SU-DHL-6 (cell line): ENCODE results near the gene IFIT1.

Experiments used
- H2AFZ ChIP-seq: fragments of 200-600 bp; sonication (generic); 2 replicates; pipeline ENCODE4 v1.6.1; 2014; ENCODE audit warnings: low read depth, mild to moderate bottlenecking, moderate library complexity, mixed read lengths, antibody characterized with exemption, low read length; ENCODE audit not compliant: severe bottlenecking
- H3F3A ChIP-seq: fragments of 200-600 bp; shearing (Covaris generic); 2 replicates; pipeline ENCODE4 v1.6.0; 2016; ENCODE audit warnings: antibody characterized with exemption, mild to moderate bottlenecking; ENCODE audit not compliant: insufficient read depth
- H3K27ac ChIP-seq: fragments of 200-600 bp; sonication (generic); 2 replicates; pipeline ENCODE4 v1.5.1; 2016; ENCODE audit warnings: low read depth, mild to moderate bottlenecking, low read length, moderate library complexity, mixed read lengths
- H3K27me3 ChIP-seq: fragments of 200-600 bp; sonication (generic), shearing (Covaris generic); 2 replicates; pipeline ENCODE4 v1.6.0; 2014; ENCODE audit warnings: mild to moderate bottlenecking, low read length
- H3K36me3 ChIP-seq: fragments of 200-600 bp; sonication (generic); 2 replicates; pipeline ENCODE4 v1.6.1; 2014; ENCODE audit warnings: mild to moderate bottlenecking, low read length, mixed read lengths
- H3K4me2 ChIP-seq: fragments of 300-600, 200-600 bp; shearing (Covaris generic), sonication (generic); 2 replicates; pipeline ENCODE4 v1.6.0; 2014; ENCODE audit warnings: low read length, low read depth, mild to moderate bottlenecking; ENCODE audit not compliant: poor library complexity, severe bottlenecking
- H3K4me3 ChIP-seq: fragments of 200-600 bp; sonication (generic); 2 replicates; pipeline ENCODE4 v1.5.1; 2014; ENCODE audit warnings: antibody characterized with exemption, low read length, mild to moderate bottlenecking, mixed read lengths; ENCODE audit not compliant: insufficient read depth, poor library complexity, severe bottlenecking
- H3K79me2 ChIP-seq: fragments of 200-600 bp; sonication (generic); 2 replicates; pipeline ENCODE4 v1.6.1; 2014; ENCODE audit warnings: mild to moderate bottlenecking, low read length, moderate library complexity; ENCODE audit not compliant: insufficient read depth
- H3K9ac ChIP-seq: fragments of 200-600 bp; sonication (generic); 2 replicates; pipeline ENCODE4 v1.7.0; 2014; ENCODE audit warnings: mild to moderate bottlenecking, low read length
- H3K9me2 ChIP-seq: fragments of 200-600 bp; sonication (generic); replicated peaks from 2 replicates; pipeline ENCODE4 v1.6.1; 2014; ENCODE audit warnings: low read length; ENCODE audit not compliant: insufficient read depth
- H3K9me3 ChIP-seq: fragments of 200-600 bp; sonication (generic); 2 replicates; pipeline ENCODE4 v1.6.1; 2014; ENCODE audit warnings: low read length, mixed read lengths; ENCODE audit not compliant: insufficient read depth
- H4K20me1 ChIP-seq: fragments of 200-600 bp; sonication (generic); 2 replicates; pipeline ENCODE4 v1.6.1; 2014; ENCODE audit warnings: low read depth, mild to moderate bottlenecking, antibody characterized with exemption, low read length, moderate library complexity, mixed read lengths
- EZH2phosphoT487 ChIP-seq: fragments of 200-600 bp; sonication (generic), shearing (Covaris generic); conservative IDR thresholded peaks from 2 replicates; pipeline ENCODE4 v1.6.1; 2018; ENCODE audit warnings: mild to moderate bottlenecking, antibody characterized with exemption, low read length, moderate library complexity, mixed read lengths
- TF ChIP-seq, protein P1 (sequence below): fragments of 200-600 bp; sonication (generic); IDR thresholded peaks from one replicate; pipeline ENCODE4 v1.5.1; 2017; ENCODE audit warnings: antibody characterized with exemption, mild to moderate bottlenecking, low read length, moderate library complexity; ENCODE audit not compliant: insufficient read depth, poor library complexity, severe bottlenecking

The IFIT1 gene

DNA sequence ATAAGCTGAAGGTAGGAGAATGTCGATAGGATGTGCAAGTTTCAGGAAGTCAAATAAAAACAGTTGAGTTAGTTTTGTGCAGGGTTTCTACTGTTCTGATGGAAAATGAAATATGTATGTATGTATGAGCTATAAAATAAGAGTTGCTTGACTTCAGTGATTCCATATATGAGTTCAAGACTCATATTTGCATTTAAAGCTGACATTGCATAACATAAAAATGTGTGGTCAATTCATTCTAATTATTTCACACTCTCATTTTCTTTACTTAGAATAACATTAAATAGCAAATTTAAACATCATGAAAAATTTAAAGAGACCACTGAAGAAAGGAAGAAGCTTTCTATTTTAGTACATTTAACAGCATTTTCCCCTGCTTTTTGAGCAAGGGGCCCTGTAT is 59.8 kb downstream of the IFIT1 start:
- H3K9me3 ChIP-seq: no peaks in the 10 kb centered on the region
- no peaks in the 10 kb centered on the region for H4K20me1 ChIP-seq
- H3K36me3 ChIP-seq: no peaks in the 10 kb centered on the region
- H3K4me3 ChIP-seq: no peak overlapping the region
- H3K27ac ChIP-seq: no peak overlapping the region
- no peaks in the 10 kb centered on the region for H3K9me2 ChIP-seq
- no peak overlapping the region for H2AFZ ChIP-seq
- no peak overlapping the region for H3K9ac ChIP-seq
- no peaks in the 10 kb centered on the region for H3K27me3 ChIP-seq
- H3K4me2 ChIP-seq: no peak overlapping the region
- no peaks in the 10 kb centered on the region for H3F3A ChIP-seq
- no peaks in the 10 kb centered on the region for H3K79me2 ChIP-seq
- no peak for TF ChIP-seq EZH2phosphoT487
- TF ChIP-seq, protein P1, sequence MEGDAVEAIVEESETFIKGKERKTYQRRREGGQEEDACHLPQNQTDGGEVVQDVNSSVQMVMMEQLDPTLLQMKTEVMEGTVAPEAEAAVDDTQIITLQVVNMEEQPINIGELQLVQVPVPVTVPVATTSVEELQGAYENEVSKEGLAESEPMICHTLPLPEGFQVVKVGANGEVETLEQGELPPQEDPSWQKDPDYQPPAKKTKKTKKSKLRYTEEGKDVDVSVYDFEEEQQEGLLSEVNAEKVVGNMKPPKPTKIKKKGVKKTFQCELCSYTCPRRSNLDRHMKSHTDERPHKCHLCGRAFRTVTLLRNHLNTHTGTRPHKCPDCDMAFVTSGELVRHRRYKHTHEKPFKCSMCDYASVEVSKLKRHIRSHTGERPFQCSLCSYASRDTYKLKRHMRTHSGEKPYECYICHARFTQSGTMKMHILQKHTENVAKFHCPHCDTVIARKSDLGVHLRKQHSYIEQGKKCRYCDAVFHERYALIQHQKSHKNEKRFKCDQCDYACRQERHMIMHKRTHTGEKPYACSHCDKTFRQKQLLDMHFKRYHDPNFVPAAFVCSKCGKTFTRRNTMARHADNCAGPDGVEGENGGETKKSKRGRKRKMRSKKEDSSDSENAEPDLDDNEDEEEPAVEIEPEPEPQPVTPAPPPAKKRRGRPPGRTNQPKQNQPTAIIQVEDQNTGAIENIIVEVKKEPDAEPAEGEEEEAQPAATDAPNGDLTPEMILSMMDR: no peak

DNA sequence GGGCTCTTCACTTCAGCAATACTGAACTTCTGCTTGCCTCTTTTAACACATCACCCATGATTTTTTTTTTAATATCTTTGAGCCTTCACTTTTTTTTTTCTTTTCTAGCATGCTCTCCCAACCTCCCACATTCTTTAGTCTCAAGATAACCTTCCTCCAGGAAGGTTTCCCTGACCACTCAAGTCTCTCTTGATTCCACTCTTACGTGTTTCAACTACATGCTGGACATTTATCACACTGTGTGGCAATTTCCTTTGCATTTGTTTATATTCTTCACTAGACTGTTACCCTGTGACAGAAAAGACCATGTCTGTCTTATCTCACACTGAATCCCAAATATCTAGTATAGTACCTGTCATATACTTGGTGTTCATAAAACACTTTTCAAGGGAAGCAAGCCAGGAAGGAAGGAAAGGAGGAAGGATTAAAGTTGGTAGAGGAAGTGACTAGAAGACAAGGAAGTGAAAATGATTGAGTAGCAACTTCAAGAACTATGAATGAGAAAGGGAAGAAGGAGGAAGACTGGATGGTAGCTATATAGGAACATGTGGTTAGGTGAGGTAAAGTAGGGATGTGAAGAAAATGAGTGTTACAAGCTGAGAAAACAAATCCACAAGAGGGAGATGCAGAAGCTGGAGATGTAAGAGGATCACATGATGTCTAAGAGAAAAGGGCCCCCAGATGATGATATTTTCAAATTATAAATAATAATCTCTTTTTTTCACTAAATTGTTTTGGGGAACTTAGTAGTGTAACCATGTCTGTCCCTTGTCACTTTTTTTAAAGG is 62.3 kb downstream of the IFIT1 start:
- H3F3A ChIP-seq: no peaks in the 10 kb centered on the region
- H3K36me3 ChIP-seq: no peaks in the 10 kb centered on the region
- H3K79me2 ChIP-seq: no peaks in the 10 kb centered on the region
- no peaks in the 10 kb centered on the region for H4K20me1 ChIP-seq
- no peak overlapping the region for H3K27ac ChIP-seq
- H2AFZ ChIP-seq: no peak overlapping the region
- no peaks in the 10 kb centered on the region for H3K9me3 ChIP-seq
- H3K27me3 ChIP-seq: no peaks in the 10 kb centered on the region
- no peak overlapping the region for H3K9ac ChIP-seq
- H3K4me3 ChIP-seq: no peak overlapping the region
- no peaks in the 10 kb centered on the region for H3K9me2 ChIP-seq
- no peak overlapping the region for H3K4me2 ChIP-seq
- TF ChIP-seq, protein P1: no peak
- TF ChIP-seq EZH2phosphoT487: no peak
